Vagina (tissue), 2 donors: ENCODE results near the gene ANKIB1. TPM values are rescaled to one million over a fixed set of nuclear protein-coding genes. Genes with fewer than 3 reads are reported as not detected.
A peak's percentile ranks its signal among the peaks of the same experiment; 100 is the strongest.

Source experiments
- DNase-seq, 2 donors: peaks; one replicate each; pipeline ENCODE4 v3.0.0-alpha.2; 2017; ENCODE audit errors: extremely low spot score in 2 of 2
- H3K27ac ChIP-seq: fragments of 200-600 bp; sonication (generic); one replicate; pipeline ENCODE4 v1.5.1; 2019
- H3K27me3 ChIP-seq: fragments of 200-600 bp; sonication (generic); one replicate; pipeline ENCODE4 v1.5.1; 2019
- H3K36me3 ChIP-seq, 2 donors: fragments of 200-600 bp; sonication (generic); one replicate each; pipeline ENCODE4 v1.5.1; 2017 to 2019
- H3K4me1 ChIP-seq: fragments of 200-600 bp; sonication (generic); one replicate; pipeline ENCODE4 v1.5.1; 2019
- H3K4me3 ChIP-seq, 2 donors: fragments of 200-600 bp; sonication (generic); 1 replicate in 1 of 2; 2 replicates in 1 of 2; pipeline ENCODE4 v1.5.1; 2016 to 2019
- H3K9me3 ChIP-seq: fragments of 200-600 bp; sonication (generic); one replicate; pipeline ENCODE4 v1.5.1; 2019
- POLR2A ChIP-seq, 2 donors: fragments of 450-650 bp; IDR thresholded peaks; one replicate each; pipeline ENCODE4 v1.6.1; 2017; ENCODE audit warnings: antibody characterized with exemption in 2 of 2, mild to moderate bottlenecking in 2 of 2, moderate library complexity in 2 of 2
- POLR2AphosphoS5 ChIP-seq, 2 donors: sonication (generic); formaldehyde crosslinking; IDR thresholded peaks; one replicate each; pipeline ENCODE4 v1.9.0; 2017; ENCODE audit warnings: antibody characterized with exemption in 2 of 2, mild to moderate bottlenecking in 2 of 2, low read depth in 1 of 2; ENCODE audit not compliant: insufficient read depth in 1 of 2
- intact Hi-C: fragments of 100-400 bp; cut with DNase I; formaldehyde crosslinking; loops from one replicate; pipeline ENCODE4 v1.15.1; 2023
- total RNA-seq: library from RNA; depleted of rRNA; stranded (reverse); fragments of >200 nt; gene quantifications from one replicate; pipeline ENCODE4 v1.2.3, GENCODE V29; 2016
- TF ChIP-seq, protein P1 (sequence below), 3 experiments: fragments of 450-650 bp in 2 of 3; fragments of 200-600 bp in 1 of 3; sonication (generic) in 1 of 3; IDR thresholded peaks; one replicate each; pipeline ENCODE4 v1.5.1; 2017 to 2019; ENCODE audit warnings: antibody characterized with exemption in 3 of 3, mild to moderate bottlenecking in 2 of 3, moderate library complexity in 2 of 3

Gene ANKIB1
- total RNA-seq, 1 donor from 2014 or later = 27.7 TPM

DNA sequence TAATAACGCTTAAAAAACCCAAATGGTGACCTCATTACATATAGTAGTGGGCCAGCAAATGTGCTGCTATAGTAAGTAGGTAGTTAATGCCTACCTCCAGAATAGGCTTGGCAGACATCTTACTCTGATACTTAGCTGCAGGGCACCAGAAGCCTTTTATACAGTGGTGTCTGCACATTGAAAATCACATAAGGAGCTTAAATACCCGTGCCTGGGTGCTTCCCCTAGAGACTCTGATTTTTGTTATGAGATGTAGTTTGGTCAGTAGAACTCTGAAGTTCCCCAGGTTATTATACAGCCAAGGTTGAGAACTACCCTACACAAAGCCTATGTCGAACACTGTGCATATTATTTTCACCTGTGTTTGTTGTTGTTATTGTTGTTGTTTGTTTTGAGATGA, 47.2 kb downstream of the ANKIB1 start:
- Histone ChIP-seq H3K27ac (no peak overlapping the region), H3K27me3 (no peaks in the 10 kb centered on the region), H3K9me3 (no peaks in the 10 kb centered on the region), H3K36me3 (no peaks in the 10 kb centered on the region), H3K4me1 (no peaks in the 10 kb centered on the region), H3K4me3 (no peak overlapping the region)
- TF ChIP-seq POLR2A (IDR thresholded peaks at IDR 0.05) (no peak), POLR2AphosphoS5 (IDR thresholded peaks at IDR 0.05; ENCODE audit: insufficient read depth in 1 of 2, low read depth in 1 of 2) (no peak)
- TF ChIP-seq, protein P1, sequence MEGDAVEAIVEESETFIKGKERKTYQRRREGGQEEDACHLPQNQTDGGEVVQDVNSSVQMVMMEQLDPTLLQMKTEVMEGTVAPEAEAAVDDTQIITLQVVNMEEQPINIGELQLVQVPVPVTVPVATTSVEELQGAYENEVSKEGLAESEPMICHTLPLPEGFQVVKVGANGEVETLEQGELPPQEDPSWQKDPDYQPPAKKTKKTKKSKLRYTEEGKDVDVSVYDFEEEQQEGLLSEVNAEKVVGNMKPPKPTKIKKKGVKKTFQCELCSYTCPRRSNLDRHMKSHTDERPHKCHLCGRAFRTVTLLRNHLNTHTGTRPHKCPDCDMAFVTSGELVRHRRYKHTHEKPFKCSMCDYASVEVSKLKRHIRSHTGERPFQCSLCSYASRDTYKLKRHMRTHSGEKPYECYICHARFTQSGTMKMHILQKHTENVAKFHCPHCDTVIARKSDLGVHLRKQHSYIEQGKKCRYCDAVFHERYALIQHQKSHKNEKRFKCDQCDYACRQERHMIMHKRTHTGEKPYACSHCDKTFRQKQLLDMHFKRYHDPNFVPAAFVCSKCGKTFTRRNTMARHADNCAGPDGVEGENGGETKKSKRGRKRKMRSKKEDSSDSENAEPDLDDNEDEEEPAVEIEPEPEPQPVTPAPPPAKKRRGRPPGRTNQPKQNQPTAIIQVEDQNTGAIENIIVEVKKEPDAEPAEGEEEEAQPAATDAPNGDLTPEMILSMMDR (IDR thresholded peaks at IDR 0.05) = no peak
- intact Hi-C loops = no loop called here
- DNase-seq = no peak

DNA sequence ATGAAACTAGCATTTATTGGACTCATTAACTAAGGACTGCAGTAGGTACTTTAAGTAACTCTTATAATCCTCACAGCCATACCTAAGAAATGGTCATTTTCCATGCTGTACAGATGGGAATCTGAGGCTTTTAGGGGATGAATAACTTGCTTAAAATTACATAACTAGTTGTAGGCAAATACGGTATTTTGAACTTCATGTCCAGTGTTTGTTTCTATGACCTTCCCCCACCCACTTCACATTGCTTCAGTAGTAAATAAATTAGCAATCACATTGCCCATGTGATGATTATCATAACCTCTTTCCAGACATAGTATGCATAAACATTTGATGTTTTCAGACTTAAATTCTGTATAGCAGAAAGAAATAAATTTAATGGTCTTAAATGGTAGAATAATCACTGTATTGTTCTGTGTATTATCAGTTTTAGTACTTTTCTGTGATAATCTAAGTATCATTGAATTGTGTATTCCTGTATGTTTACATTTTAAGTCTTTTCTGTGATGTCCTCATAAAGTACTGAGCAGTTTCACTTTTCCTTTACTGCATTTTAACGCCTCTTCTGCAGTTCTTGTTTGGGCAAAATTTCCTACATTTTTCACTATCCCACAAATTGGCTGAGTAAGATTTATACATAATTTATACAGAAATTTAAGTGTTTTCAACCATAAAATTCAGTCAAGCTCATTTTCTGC, 48.3 kb downstream of the ANKIB1 start:
- TF ChIP-seq POLR2AphosphoS5 (IDR thresholded peaks at IDR 0.05; ENCODE audit: insufficient read depth in 1 of 2, low read depth in 1 of 2) (no peak), POLR2A (IDR thresholded peaks at IDR 0.05) (no peak)
- TF ChIP-seq, protein P1 (IDR thresholded peaks at IDR 0.05) = no peak
- no peak overlapping the region for H3K4me3 ChIP-seq
- intact Hi-C loops = no loop called here
- DNase-seq = no peak
- no peaks in the 10 kb centered on the region for H3K4me1 ChIP-seq
- H3K27ac ChIP-seq = peak overlapping the region; percentile 16
- no peaks in the 10 kb centered on the region for H3K36me3 ChIP-seq
- no peaks in the 10 kb centered on the region for H3K9me3 ChIP-seq
- no peaks in the 10 kb centered on the region for H3K27me3 ChIP-seq

DNA sequence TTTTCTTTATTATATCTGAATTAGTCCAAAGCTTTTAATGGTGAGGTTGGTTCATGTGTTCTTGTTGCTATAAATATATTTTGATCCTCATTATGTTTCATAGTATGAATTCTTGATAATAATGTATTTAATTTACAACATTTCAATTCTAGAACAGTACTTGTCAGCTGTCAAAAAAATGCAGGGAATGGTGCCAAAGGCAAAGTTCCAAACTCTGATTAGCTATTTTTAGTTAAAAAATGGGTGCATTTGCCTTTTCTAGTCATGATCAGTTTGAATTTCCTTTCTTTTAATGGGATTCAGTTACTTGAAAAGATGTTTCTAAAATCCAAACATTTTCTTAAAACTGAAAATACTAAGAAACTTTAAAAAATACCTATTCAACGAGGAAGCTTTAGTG, 49.6 kb downstream of the ANKIB1 start:
- Histone ChIP-seq H3K9me3 (no peaks in the 10 kb centered on the region), H3K27me3 (no peaks in the 10 kb centered on the region), H3K27ac (no peak overlapping the region), H3K4me3 (no peak overlapping the region), H3K4me1 (no peaks in the 10 kb centered on the region), H3K36me3 (no peaks in the 10 kb centered on the region)
- TF ChIP-seq, protein P1 (IDR thresholded peaks at IDR 0.05) = no peak
- no peak for TF ChIP-seq POLR2A (IDR thresholded peaks at IDR 0.05)
- TF ChIP-seq POLR2AphosphoS5 (IDR thresholded peaks at IDR 0.05; ENCODE audit: insufficient read depth in 1 of 2, low read depth in 1 of 2) = no peak
- intact Hi-C loops = no loop called here
- no peak for DNase-seq

DNA sequence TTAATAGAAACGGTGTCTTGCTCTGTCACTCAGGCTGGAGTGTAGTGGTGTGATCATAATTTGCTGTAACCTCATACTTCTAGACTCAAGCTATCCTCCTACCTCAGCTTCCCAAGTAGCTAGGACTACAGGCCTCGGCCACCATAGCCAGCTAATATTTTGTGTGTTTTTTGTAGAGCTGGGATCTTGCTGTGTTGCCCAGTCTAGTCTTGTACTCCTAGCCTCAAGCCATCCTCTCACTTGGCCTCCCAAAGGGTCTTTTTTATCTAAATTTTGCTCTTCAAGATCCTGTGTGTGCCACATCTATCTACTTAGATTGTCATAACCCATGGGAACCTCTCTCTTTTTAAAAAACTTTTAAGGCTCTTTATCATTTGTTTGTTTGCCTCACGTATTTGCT, 50.5 kb downstream of the ANKIB1 start:
- no peak for DNase-seq
- Histone ChIP-seq H3K27me3 (no peaks in the 10 kb centered on the region), H3K36me3 (no peaks in the 10 kb centered on the region), H3K4me3 (no peak overlapping the region), H3K27ac (no peak overlapping the region), H3K4me1 (no peaks in the 10 kb centered on the region), H3K9me3 (no peaks in the 10 kb centered on the region)
- TF ChIP-seq, protein P1 (IDR thresholded peaks at IDR 0.05) = no peak
- TF ChIP-seq POLR2A (IDR thresholded peaks at IDR 0.05) (no peak), POLR2AphosphoS5 (IDR thresholded peaks at IDR 0.05; ENCODE audit: insufficient read depth in 1 of 2, low read depth in 1 of 2) (no peak)
- intact Hi-C loops = no loop called here

DNA sequence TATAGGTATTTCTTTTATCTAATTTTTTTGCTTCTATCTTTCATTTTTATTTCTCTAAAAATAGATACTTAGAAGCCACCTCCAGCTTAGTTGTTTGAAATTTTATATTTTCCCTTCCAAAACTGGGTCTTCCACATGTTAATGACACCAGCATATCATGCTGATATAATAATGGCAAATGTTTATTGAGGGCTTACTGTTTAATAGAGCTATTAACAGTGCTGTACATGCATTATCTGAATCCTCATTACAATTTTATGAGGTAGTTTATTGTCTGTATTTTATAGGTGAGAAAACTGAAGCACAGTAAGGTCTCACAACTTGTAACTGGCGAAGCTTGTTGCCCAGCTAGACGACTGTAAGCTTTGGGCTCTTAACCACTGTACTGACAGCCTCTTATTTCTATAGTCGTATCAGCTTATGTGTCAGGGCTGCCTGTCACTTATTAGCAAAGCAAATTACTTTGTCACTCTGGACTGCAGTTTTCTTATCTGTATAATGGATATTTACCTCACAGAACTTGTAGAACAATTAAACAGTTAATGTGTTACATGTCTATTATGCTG, 51.2 kb downstream of the ANKIB1 start:
- Histone ChIP-seq H3K4me1 (no peaks in the 10 kb centered on the region), H3K27ac (no peak overlapping the region), H3K27me3 (no peaks in the 10 kb centered on the region), H3K36me3 (no peaks in the 10 kb centered on the region), H3K9me3 (no peaks in the 10 kb centered on the region), H3K4me3 (no peak overlapping the region)
- no peak for DNase-seq
- TF ChIP-seq, protein P1 (IDR thresholded peaks at IDR 0.05) = no peak
- no peak for TF ChIP-seq POLR2AphosphoS5 (IDR thresholded peaks at IDR 0.05; ENCODE audit: insufficient read depth in 1 of 2, low read depth in 1 of 2)
- intact Hi-C loops = no loop called here
